H1 (cell line): Measurements from ENCODE around the gene FAR1. TPM values are rescaled to one million over a fixed set of nuclear protein-coding genes. Genes with fewer than 3 reads are reported as not detected.

Experiments used
- CTCF ChIA-PET: fragments of 300-600 bp; sonication (Branson Sonifier 250); formaldehyde crosslinking; loops from one replicate; lab custom pipeline; 2021; ENCODE audit not compliant: partially characterized antibody; lab: Charles Lee
- POLR2A ChIA-PET: fragments of 300-600 bp; sonication (Branson Sonifier 250); formaldehyde crosslinking; loops from one replicate; lab custom pipeline; 2021; ENCODE audit warnings: inconsistent platforms; ENCODE audit not compliant: partially characterized antibody; lab: Charles Lee
- DNase-seq, 2 experiments: peaks; one replicate each; pipeline versions ENCODE4 v3.0.0 to v3.0.0-alpha.2; 2010 to 2022; ENCODE audit warnings: low spot score in 2 of 2, low read depth in 1 of 2, mixed read lengths in 1 of 2
- FAIRE-seq: peaks from 2 replicates; lab custom pipeline; 2011; peaks lifted over from hg19 to GRCh38; lab: Jason Lieb, UNC
- H2AFZ ChIP-seq: 2 replicates; pipeline ENCODE4 v1.8.1; 2012; ENCODE audit warnings: low read length, inconsistent platforms
- H2AK5ac ChIP-seq: 2 replicates; pipeline ENCODE4 v1.6.1; 2013; ENCODE audit warnings: low read depth, low read length
- H2BK120ac ChIP-seq: replicated peaks from 2 replicates; pipeline ENCODE3; 2013; ENCODE audit warnings: low read depth, low read length, inconsistent platforms
- H2BK12ac ChIP-seq: 2 replicates; pipeline ENCODE4 v1.6.1; 2013; ENCODE audit warnings: low read depth, low read length
- H2BK15ac ChIP-seq: 2 replicates; pipeline ENCODE4 v1.6.1; 2013; ENCODE audit warnings: low read length
- H2BK20ac ChIP-seq: 2 replicates; pipeline ENCODE4 v1.6.1; 2013; ENCODE audit warnings: low read length
- H2BK5ac ChIP-seq: 2 replicates; pipeline ENCODE4 v1.6.1; 2013; ENCODE audit warnings: low read depth, low read length
- H3K14ac ChIP-seq: 2 replicates; pipeline ENCODE4 v1.6.1; 2013; ENCODE audit warnings: inconsistent platforms; ENCODE audit not compliant: insufficient read length
- H3K18ac ChIP-seq: 2 replicates; pipeline ENCODE4 v1.6.1; 2013; ENCODE audit warnings: low read length; ENCODE audit errors: extremely low read depth
- H3K23ac ChIP-seq: 2 replicates; pipeline ENCODE4 v1.6.1; 2013; ENCODE audit warnings: inconsistent platforms; ENCODE audit not compliant: insufficient read length
- H3K23me2 ChIP-seq: 2 replicates; pipeline ENCODE4 v1.6.1; 2013; ENCODE audit warnings: low read depth, low read length
- H3K27ac ChIP-seq: 2 replicates; pipeline ENCODE4 v1.6.1; 2011; ENCODE audit warnings: low read depth, low read length, inconsistent platforms
- H3K27me3 ChIP-seq, 4 experiments: replicated peaks in 1 of 4; 1 replicate in 1 of 4; 2 replicates in 3 of 4; pipeline versions ENCODE4 v1.6.1 to v1.8.1; 2011 to 2013; ENCODE audit warnings: low read length in 3 of 4, mild to moderate bottlenecking in 3 of 4, inconsistent platforms in 2 of 4, mixed read lengths in 2 of 4, moderate library complexity in 1 of 4; ENCODE audit not compliant: control insufficient read depth in 3 of 4, insufficient read depth in 3 of 4; ENCODE audit errors: extremely low read depth in 1 of 4
- H3K36me3 ChIP-seq, 4 experiments: 2 replicates each; pipeline versions ENCODE4 v1.6.1 to v1.8.1; 2011 to 2013; ENCODE audit warnings: mild to moderate bottlenecking in 4 of 4, low read length in 3 of 4, moderate library complexity in 2 of 4, control low read depth in 1 of 4, inconsistent platforms in 1 of 4; ENCODE audit not compliant: insufficient read depth in 4 of 4, control insufficient read depth in 2 of 4
- H3K4ac ChIP-seq: replicated peaks from 2 replicates; pipeline ENCODE3; 2013; ENCODE audit warnings: low read length, low read depth, mixed read lengths, inconsistent platforms; ENCODE audit not compliant: insufficient read length
- H3K4me1 ChIP-seq, 4 experiments: replicated peaks in 1 of 4; 1 replicate in 1 of 4; 2 replicates in 3 of 4; pipeline versions ENCODE4 v1.6.1 to v1.8.1; 2011 to 2013; ENCODE audit warnings: low read length in 3 of 4, inconsistent platforms in 2 of 4, mixed read lengths in 1 of 4; ENCODE audit not compliant: insufficient read depth in 4 of 4, control insufficient read depth in 3 of 4
- H3K4me2 ChIP-seq, 2 experiments: 2 replicates each; pipeline versions ENCODE4 v1.6.1 to v1.8.1; 2011 to 2013; ENCODE audit warnings: low read depth in 2 of 2, low read length in 2 of 2, control low read depth in 1 of 2, inconsistent platforms in 1 of 2, mild to moderate bottlenecking in 1 of 2; ENCODE audit not compliant: insufficient read depth in 1 of 2
- H3K4me3 ChIP-seq, 4 experiments: fragments of 200-600, 300-600 bp in 1 of 4; sonication (generic), shearing (Covaris generic), sonication (Bioruptor Twin) in 1 of 4; 2 replicates each; pipeline versions ENCODE4 v1.5.1 to v1.8.1; 2011 to 2016; ENCODE audit warnings: low read length in 4 of 4, low read depth in 3 of 4, control low read depth in 2 of 4, inconsistent platforms in 2 of 4, mild to moderate bottlenecking in 2 of 4, mixed read lengths in 1 of 4, moderate library complexity in 1 of 4; ENCODE audit not compliant: insufficient read depth in 2 of 4; ENCODE audit errors: extremely low read depth in 1 of 4
- H3K56ac ChIP-seq: replicated peaks from 2 replicates; pipeline ENCODE3; 2013; ENCODE audit warnings: low read depth, mild to moderate bottlenecking, mixed read lengths, low read length, inconsistent platforms; ENCODE audit not compliant: insufficient read length
- H3K79me1 ChIP-seq: 2 replicates; pipeline ENCODE4 v1.6.1; 2013; ENCODE audit warnings: low read depth, low read length, control low read depth
- H3K79me2 ChIP-seq, 2 experiments: 2 replicates each; pipeline versions ENCODE4 v1.6.1 to v1.8.1; 2012 to 2013; ENCODE audit warnings: low read length in 2 of 2, mild to moderate bottlenecking in 2 of 2, inconsistent platforms in 1 of 2; ENCODE audit not compliant: insufficient read depth in 2 of 2, control insufficient read depth in 1 of 2
- H3K9ac ChIP-seq, 4 experiments: replicated peaks in 1 of 4; 1 replicate in 1 of 4; 2 replicates in 3 of 4; pipeline versions ENCODE4 v1.6.1 to v1.8.1; 2011 to 2013; ENCODE audit warnings: low read depth in 3 of 4, low read length in 3 of 4, control low read depth in 2 of 4, mild to moderate bottlenecking in 2 of 4, moderate library complexity in 2 of 4, inconsistent platforms in 1 of 4; ENCODE audit errors: extremely low read depth in 1 of 4
- H3K9me3 ChIP-seq, 2 experiments: 2 replicates each; pipeline versions ENCODE4 v1.6.1 to v1.8.1; 2012 to 2013; ENCODE audit warnings: mild to moderate bottlenecking in 2 of 2, moderate library complexity in 2 of 2, control low read depth in 1 of 2, inconsistent platforms in 1 of 2, low read depth in 1 of 2, low read length in 1 of 2, mixed read lengths in 1 of 2; ENCODE audit not compliant: insufficient read depth in 2 of 2
- H4K20me1 ChIP-seq, 2 experiments: replicated peaks in 1 of 2; 2 replicates each; pipeline versions ENCODE3 to v1.8.1; 2011 to 2013; ENCODE audit warnings: inconsistent platforms in 2 of 2, low read length in 2 of 2, mild to moderate bottlenecking in 1 of 2; ENCODE audit not compliant: insufficient read depth in 2 of 2, control insufficient read depth in 1 of 2
- H4K5ac ChIP-seq: 2 replicates; pipeline ENCODE4 v1.6.1; 2013; ENCODE audit warnings: low read length, low read depth, mixed read lengths, inconsistent platforms; ENCODE audit not compliant: insufficient read length
- H4K8ac ChIP-seq: 2 replicates; pipeline ENCODE4 v1.8.0; 2013; ENCODE audit warnings: mild to moderate bottlenecking, moderate library complexity, low read length, inconsistent platforms; ENCODE audit not compliant: insufficient read depth; ENCODE audit errors: extremely low read depth
- H4K91ac ChIP-seq: replicated peaks from 2 replicates; pipeline ENCODE3; 2013; ENCODE audit warnings: low read length, mixed read lengths, inconsistent platforms; ENCODE audit not compliant: insufficient read length
- CEBPB ChIP-seq: IDR thresholded peaks from 2 replicates; pipeline ENCODE4 v1.6.1; 2012; ENCODE audit warnings: low read depth, low read length
- EGR1 ChIP-seq: IDR thresholded peaks from 2 replicates; pipeline ENCODE4 v1.6.1; 2011; ENCODE audit warnings: low read depth, low read length, borderline replicate concordance
- EP300 ChIP-seq, 2 experiments: IDR thresholded peaks; 1 replicate in 1 of 2; 2 replicates in 1 of 2; pipeline ENCODE4 v1.6.1; 2011 to 2012; ENCODE audit warnings: low read depth in 2 of 2, low read length in 2 of 2, mild to moderate bottlenecking in 2 of 2, borderline replicate concordance in 1 of 2, inconsistent platforms in 1 of 2, moderate library complexity in 1 of 2
- GTF2F1 ChIP-seq: IDR thresholded peaks from 2 replicates; pipeline ENCODE4 v1.6.1; 2012; ENCODE audit warnings: low read depth, low read length, improper control_type of control experiment, borderline replicate concordance
- JUN ChIP-seq: IDR thresholded peaks from 2 replicates; pipeline ENCODE4 v1.6.1; 2011; ENCODE audit warnings: low read depth, mild to moderate bottlenecking, improper control_type of control experiment, low read length
- POLR2A ChIP-seq, 2 experiments: IDR thresholded peaks; 1 replicate in 1 of 2; 2 replicates in 1 of 2; pipeline ENCODE4 v1.6.1; 2011; ENCODE audit warnings: low read depth in 2 of 2, low read length in 2 of 2, mild to moderate bottlenecking in 2 of 2; ENCODE audit errors: control extremely low read depth in 1 of 2
- RBBP5 ChIP-seq: IDR thresholded peaks from 2 replicates; pipeline ENCODE4 v1.7.1; 2012; ENCODE audit warnings: low read depth, mild to moderate bottlenecking, inconsistent platforms, low read length, moderate library complexity, borderline replicate concordance
- ZNF274 ChIP-seq: IDR thresholded peaks from 2 replicates; pipeline ENCODE4 v1.7.0; 2012; ENCODE audit warnings: low read length, borderline replicate concordance; ENCODE audit errors: extremely low read depth
- WGBS, 2 experiments: shearing (Covaris generic) in 1 of 2; methylation state at CpG; one replicate each; pipeline versions ENCODE4 v1.1.6 to v1.1.7; 2013 to 2015; ENCODE audit warnings: low lambda C conversion rate in 2 of 2, mixed read lengths in 2 of 2, inconsistent platforms in 1 of 2, low coverage in 1 of 2, missing lambda C conversion rate in 1 of 2; ENCODE audit not compliant: insufficient replicate concordance in 2 of 2, insufficient coverage in 1 of 2, insufficient read length in 1 of 2; ENCODE audit errors: extremely low coverage in 1 of 2, missing lambda C conversion rate in 1 of 2; 5-methylcytosine and 5-hydroxymethylcytosine counted together
- polyA plus RNA-seq, 7 experiments: library from polyadenylated mRNA; depleted of rRNA in 3 of 7; stranded (reverse) in 5 of 7; unstranded in 2 of 7; fragments of >200 nt in 5 of 7; fragments of 200-250 nt in 2 of 7; gene quantifications; 1 replicate in 5 of 7; 2 replicates in 1 of 7; 4 replicates in 1 of 7; pipeline versions ENCODE4 v1.2.1 to v1.2.3, GENCODE V29; 2011 to 2013; ENCODE audit warnings: missing spikeins in 2 of 7, mixed read lengths in 2 of 7
- total RNA-seq: library from RNA; stranded (reverse); fragmentation: NEBNext Ultra II Directional; extraction: Animal tissue kit (Norgen Biotek cat#: 25700); gene quantifications from 2 replicates; pipeline ENCODE4 v1.2.1, GENCODE V29; 2021
- TF ChIP-seq, protein P1 (sequence below): IDR thresholded peaks from 2 replicates; pipeline ENCODE4 v1.6.1; 2012; ENCODE audit warnings: low read length, inconsistent platforms
- TF ChIP-seq, protein P2 (sequence below): IDR thresholded peaks from 2 replicates; pipeline ENCODE4 v1.6.1; 2011; ENCODE audit warnings: low read depth, mild to moderate bottlenecking, low read length; ENCODE audit not compliant: insufficient read depth
- TF ChIP-seq, protein P3 (sequence below): IDR thresholded peaks from 2 replicates; pipeline ENCODE4 v1.6.1; 2012; ENCODE audit warnings: inconsistent platforms

FAR1 gene
- total and polyA plus RNA-seq, 2 of the 8 experiments (the other 6 are each of a cell fraction or from before 2014, with no cell fraction given) = 29.7 to 68.5 TPM

DNA sequence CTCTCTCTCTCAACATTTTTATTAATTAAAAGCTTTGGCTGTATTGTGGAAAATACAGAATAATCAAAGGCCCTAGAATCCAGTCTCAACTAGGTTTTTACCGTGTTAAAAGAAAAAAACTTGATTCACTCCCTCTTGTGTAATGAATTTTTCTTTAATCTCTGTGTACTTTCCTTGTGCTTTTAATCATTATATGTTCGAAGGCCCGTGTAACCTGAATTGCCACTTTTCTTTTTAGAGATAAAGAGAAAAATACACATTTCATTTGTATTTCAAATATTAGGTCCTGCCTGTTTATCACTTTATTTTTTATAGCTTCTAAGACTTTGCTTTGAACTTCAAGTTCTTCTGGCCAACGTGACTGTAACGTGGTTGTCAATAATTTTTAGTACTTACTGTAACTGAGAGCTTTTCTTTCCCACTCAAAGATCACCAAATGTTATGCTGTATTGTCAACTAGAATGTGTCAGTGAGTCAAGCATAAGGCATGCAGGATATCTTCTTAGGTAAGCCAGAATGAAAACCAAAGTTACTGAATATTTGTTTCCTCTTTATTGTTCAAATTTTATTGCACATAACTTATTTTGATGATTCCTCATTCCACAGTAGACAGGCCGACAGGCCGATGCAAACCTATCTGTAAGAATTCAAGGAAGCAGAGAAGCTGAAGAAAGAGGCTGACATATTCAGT lies 23.3 kb upstream of the FAR1 start:
- H3K36me3 ChIP-seq = no peaks in the 10 kb centered on the region
- no peak overlapping the region for H3K4me3 ChIP-seq
- POLR2A ChIA-PET = no interaction called here
- no peaks in the 10 kb centered on the region for H3K23me2 ChIP-seq
- no peaks in the 10 kb centered on the region for H3K27me3 ChIP-seq
- no peak overlapping the region for H2BK5ac ChIP-seq
- FAIRE-seq (no peak), DNase-seq (no peak)
- CTCF ChIA-PET = interaction anchor here (1.5 to 1.8 kb wide), 2 partner anchors 22 to 158 kb away, joined by 4 to 5 read pairs; no protein-coding TSS in a partner anchor
- no peak overlapping the region for H3K4me2 ChIP-seq
- no peaks in the 10 kb centered on the region for H3K79me2 ChIP-seq
- H4K8ac ChIP-seq = no peak overlapping the region
- H3K4ac ChIP-seq = no peak overlapping the region
- H3K18ac ChIP-seq = no peak overlapping the region
- H2AFZ ChIP-seq = no peak overlapping the region
- no peak overlapping the region for H2BK12ac ChIP-seq
- H3K79me1 ChIP-seq = no peaks in the 10 kb centered on the region
- H4K5ac ChIP-seq = no peak overlapping the region
- no peaks in the 10 kb centered on the region for H4K20me1 ChIP-seq
- no peaks in the 10 kb centered on the region for H3K4me1 ChIP-seq
- 92% methylated on average over 7 of the region's 7 CpGs; no CpG with 5 or more reads in 1 of the 2 experiments for WGBS, 2 experiments
- H2BK20ac ChIP-seq = no peak overlapping the region
- H2BK15ac ChIP-seq = no peak overlapping the region
- no peaks in the 10 kb centered on the region for H3K9me3 ChIP-seq
- H3K27ac ChIP-seq = no peak overlapping the region
- no peak overlapping the region for H3K14ac ChIP-seq
- no peak overlapping the region for H2AK5ac ChIP-seq
- no peak overlapping the region for H2BK120ac ChIP-seq
- no peak overlapping the region for H3K56ac ChIP-seq
- H3K9ac ChIP-seq = no peak overlapping the region
- no peak overlapping the region for H4K91ac ChIP-seq
- no peak overlapping the region for H3K23ac ChIP-seq
- TF ChIP-seq, protein P1, sequence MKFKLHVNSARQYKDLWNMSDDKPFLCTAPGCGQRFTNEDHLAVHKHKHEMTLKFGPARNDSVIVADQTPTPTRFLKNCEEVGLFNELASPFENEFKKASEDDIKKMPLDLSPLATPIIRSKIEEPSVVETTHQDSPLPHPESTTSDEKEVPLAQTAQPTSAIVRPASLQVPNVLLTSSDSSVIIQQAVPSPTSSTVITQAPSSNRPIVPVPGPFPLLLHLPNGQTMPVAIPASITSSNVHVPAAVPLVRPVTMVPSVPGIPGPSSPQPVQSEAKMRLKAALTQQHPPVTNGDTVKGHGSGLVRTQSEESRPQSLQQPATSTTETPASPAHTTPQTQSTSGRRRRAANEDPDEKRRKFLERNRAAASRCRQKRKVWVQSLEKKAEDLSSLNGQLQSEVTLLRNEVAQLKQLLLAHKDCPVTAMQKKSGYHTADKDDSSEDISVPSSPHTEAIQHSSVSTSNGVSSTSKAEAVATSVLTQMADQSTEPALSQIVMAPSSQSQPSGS = no peak
- TF ChIP-seq EGR1 = no peak
- TF ChIP-seq JUN = no peak
- no peak for TF ChIP-seq RBBP5
- no peak for TF ChIP-seq POLR2A (IDR thresholded peaks at IDR 0.05; ENCODE audit: control extremely low read depth in 1 of 2, low read depth in 2 of 2, low read length in 2 of 2)
- no peak for TF ChIP-seq EP300 (IDR thresholded peaks at IDR 0.05; ENCODE audit: borderline replicate concordance in 1 of 2, low read depth in 2 of 2, low read length in 2 of 2)
- TF ChIP-seq, protein P2, sequence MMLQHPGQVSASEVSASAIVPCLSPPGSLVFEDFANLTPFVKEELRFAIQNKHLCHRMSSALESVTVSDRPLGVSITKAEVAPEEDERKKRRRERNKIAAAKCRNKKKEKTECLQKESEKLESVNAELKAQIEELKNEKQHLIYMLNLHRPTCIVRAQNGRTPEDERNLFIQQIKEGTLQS = no peak
- TF ChIP-seq, protein P3, sequence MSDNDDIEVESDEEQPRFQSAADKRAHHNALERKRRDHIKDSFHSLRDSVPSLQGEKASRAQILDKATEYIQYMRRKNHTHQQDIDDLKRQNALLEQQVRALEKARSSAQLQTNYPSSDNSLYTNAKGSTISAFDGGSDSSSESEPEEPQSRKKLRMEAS = no peak
- no peak for TF ChIP-seq ZNF274
- no peak for TF ChIP-seq GTF2F1
- no peak for TF ChIP-seq CEBPB
